IMR-90 (cell line): ENCODE data around the gene SMARCA2. TPM values are rescaled to one million over a fixed set of nuclear protein-coding genes. Genes with fewer than 3 reads are reported as not detected.

Source experiments
- ATAC-seq: fragments of 200-7000 bp; cut with Tn5 transposase; 2 replicates; pipeline ENCODE4 v1.9.1; 2020; ENCODE audit warnings: low read depth, mild to moderate bottlenecking, moderate library complexity
- BruUV-seq: library from RNA; stranded (reverse); fragments of 400-500 nt; replicated peaks from 2 replicates; lab custom pipeline; 2021; lab: Mats Ljungman, UMichigan
- CTCF ChIA-PET: fragments of 300-600 bp; formaldehyde crosslinking; extraction: SDS; loops from one replicate; lab custom pipeline; 2021; ENCODE audit warnings: antibody characterized with exemption; lab: Yijun Ruan, JAX
- POLR2A ChIA-PET: fragments of 300-600 bp; sonication (Branson Sonifier 250); formaldehyde crosslinking; loops from one replicate; lab custom pipeline; 2022; ENCODE audit warnings: antibody characterized with exemption; ENCODE audit not compliant: unreplicated experiment; lab: Charles Lee
- DNase-seq: peaks from one replicate; pipeline ENCODE4 v3.0.0; 2013
- H2AFZ ChIP-seq: replicated peaks from 2 replicates; pipeline ENCODE3; 2013; ENCODE audit warnings: low read length, mild to moderate bottlenecking; ENCODE audit not compliant: poor library complexity
- H2AK5ac ChIP-seq: 2 replicates; pipeline ENCODE4 v1.6.1; 2013; ENCODE audit warnings: low read depth, low read length, inconsistent platforms
- H2AK9ac ChIP-seq: replicated peaks from 2 replicates; pipeline ENCODE3; 2013; ENCODE audit warnings: mild to moderate bottlenecking, low read depth, low read length, moderate library complexity; ENCODE audit not compliant: poor library complexity
- H2BK120ac ChIP-seq: 2 replicates; pipeline ENCODE4 v1.6.1; 2013; ENCODE audit warnings: low read depth, low read length, inconsistent platforms
- H2BK15ac ChIP-seq: 3 replicates; pipeline ENCODE4 v1.6.1; 2013; ENCODE audit warnings: low read depth, low read length, inconsistent platforms
- H2BK20ac ChIP-seq: 2 replicates; pipeline ENCODE4 v1.6.1; 2013; ENCODE audit warnings: low read depth, mild to moderate bottlenecking, inconsistent platforms, low read length, moderate library complexity
- H2BK5ac ChIP-seq: 2 replicates; pipeline ENCODE4 v1.6.1; 2013; ENCODE audit warnings: mild to moderate bottlenecking, low read depth, low read length, inconsistent platforms; ENCODE audit not compliant: poor library complexity, severe bottlenecking
- H3K14ac ChIP-seq: replicated peaks from 2 replicates; pipeline ENCODE4 v1.6.1; 2013; ENCODE audit warnings: low read depth, low read length, inconsistent platforms
- H3K18ac ChIP-seq: 2 replicates; pipeline ENCODE4 v1.6.1; 2013; ENCODE audit warnings: low read depth, low read length, control low read depth
- H3K23ac ChIP-seq: 2 replicates; pipeline ENCODE4 v1.6.1; 2013; ENCODE audit warnings: low read depth, low read length, inconsistent platforms
- H3K27ac ChIP-seq: 2 replicates; pipeline ENCODE4 v1.5.1; 2013; ENCODE audit warnings: mild to moderate bottlenecking, control low read depth, low read length; ENCODE audit not compliant: insufficient read depth
- H3K27me3 ChIP-seq: 2 replicates; pipeline ENCODE4 v1.6.1; 2013; ENCODE audit warnings: low read length; ENCODE audit not compliant: control insufficient read depth, insufficient read depth
- H3K36me3 ChIP-seq: 2 replicates; pipeline ENCODE4 v1.6.1; 2013; ENCODE audit warnings: low read length, mixed read lengths; ENCODE audit not compliant: control insufficient read depth, insufficient read depth
- H3K4ac ChIP-seq: 2 replicates; pipeline ENCODE4 v1.6.1; 2013; ENCODE audit warnings: low read depth, low read length, inconsistent platforms
- H3K4me1 ChIP-seq: 2 replicates; pipeline ENCODE4 v1.6.1; 2013; ENCODE audit warnings: low read length, mixed read lengths; ENCODE audit not compliant: control insufficient read depth, insufficient read depth
- H3K4me2 ChIP-seq: 2 replicates; pipeline ENCODE4 v1.6.1; 2013; ENCODE audit warnings: low read depth, mild to moderate bottlenecking, control low read depth, low read length, moderate library complexity
- H3K4me3 ChIP-seq: 2 replicates; pipeline ENCODE4 v1.5.1; 2013; ENCODE audit warnings: low read depth, mild to moderate bottlenecking, control low read depth, low read length, moderate library complexity; ENCODE audit not compliant: insufficient read depth
- H3K56ac ChIP-seq: 2 replicates; pipeline ENCODE4 v1.6.1; 2013; ENCODE audit warnings: low read length, inconsistent platforms; ENCODE audit not compliant: insufficient read depth; ENCODE audit errors: extremely low read depth
- H3K79me1 ChIP-seq, 2 experiments: 2 replicates each; pipeline ENCODE4 v1.6.1; 2013; ENCODE audit warnings: low read length in 2 of 2, inconsistent platforms in 1 of 2, low read depth in 1 of 2
- H3K9ac ChIP-seq: 2 replicates; pipeline ENCODE4 v1.6.1; 2013; ENCODE audit warnings: low read depth, low read length, control low read depth
- H3K9me1 ChIP-seq: 2 replicates; pipeline ENCODE4 v1.6.1; 2013; ENCODE audit warnings: low read length, inconsistent platforms; ENCODE audit not compliant: insufficient read depth
- H3K9me3 ChIP-seq: 2 replicates; pipeline ENCODE4 v1.6.1; 2013; ENCODE audit warnings: low read length; ENCODE audit not compliant: control insufficient read depth, insufficient read depth
- H4K20me1 ChIP-seq: 2 replicates; pipeline ENCODE4 v1.6.1; 2013; ENCODE audit warnings: low read length, inconsistent platforms; ENCODE audit not compliant: insufficient read depth
- H4K5ac ChIP-seq: 2 replicates; pipeline ENCODE4 v1.6.1; 2013; ENCODE audit warnings: mild to moderate bottlenecking, low read depth, low read length, control low read depth
- H4K8ac ChIP-seq, 2 experiments: 2 replicates each; pipeline ENCODE4 v1.6.1; 2013; ENCODE audit warnings: low read depth in 2 of 2, low read length in 2 of 2, control low read depth in 1 of 2, inconsistent platforms in 1 of 2
- H4K91ac ChIP-seq: 2 replicates; pipeline ENCODE4 v1.6.1; 2013; ENCODE audit warnings: low read depth, low read length, inconsistent platforms; ENCODE audit not compliant: insufficient read depth
- BHLHE40 ChIP-seq: fragments of 150-350 bp; IDR thresholded peaks from 2 replicates; pipeline ENCODE4 v1.6.1; 2016; ENCODE audit warnings: mild to moderate bottlenecking, low read depth, low read length
- CEBPB ChIP-seq: IDR thresholded peaks from 2 replicates; pipeline ENCODE4 v1.6.1; 2012; ENCODE audit warnings: low read depth, low read length, improper control_type of control experiment
- CHD1 ChIP-seq: IDR thresholded peaks from 2 replicates; pipeline ENCODE4 v1.6.1; 2012; ENCODE audit warnings: low read depth, low read length, improper control_type of control experiment
- FOS ChIP-seq: fragments of 150-350 bp; IDR thresholded peaks from 2 replicates; pipeline ENCODE4 v1.6.1; 2016; ENCODE audit warnings: low read depth, low read length
- MAFK ChIP-seq: IDR thresholded peaks from 2 replicates; pipeline ENCODE4 v1.6.1; 2012; ENCODE audit warnings: low read depth, low read length, improper control_type of control experiment
- MAZ ChIP-seq: IDR thresholded peaks from 2 replicates; pipeline ENCODE4 v1.6.1; 2012; ENCODE audit warnings: low read depth, mild to moderate bottlenecking, low read length, improper control_type of control experiment, moderate library complexity, borderline replicate concordance
- MXI1 ChIP-seq: IDR thresholded peaks from 2 replicates; pipeline ENCODE4 v1.6.1; 2012; ENCODE audit warnings: low read depth, mild to moderate bottlenecking, low read length, moderate library complexity, borderline replicate concordance
- POLR2A ChIP-seq: IDR thresholded peaks from 2 replicates; pipeline ENCODE4 v1.6.1; 2012; ENCODE audit warnings: mild to moderate bottlenecking, low read depth, low read length
- RAD21 ChIP-seq: IDR thresholded peaks from 2 replicates; pipeline ENCODE4 v1.6.1; 2012; ENCODE audit warnings: low read length, improper control_type of control experiment
- RCOR1 ChIP-seq: IDR thresholded peaks from 2 replicates; pipeline ENCODE4 v1.6.1; 2012; ENCODE audit warnings: mild to moderate bottlenecking, low read length, improper control_type of control experiment; ENCODE audit not compliant: insufficient replicate concordance
- RFX5 ChIP-seq: IDR thresholded peaks from 2 replicates; pipeline ENCODE4 v1.8.0; 2012; ENCODE audit warnings: low read depth, mild to moderate bottlenecking, low read length, moderate library complexity
- SMC3 ChIP-seq: fragments of 150-350 bp; IDR thresholded peaks from 2 replicates; pipeline ENCODE4 v1.6.1; 2016; ENCODE audit warnings: low read depth, mild to moderate bottlenecking, antibody characterized with exemption, low read length, moderate library complexity
- WGBS, 2 experiments: methylation state at CpG; one replicate each; pipeline versions ENCODE4 v1.1.5 to v1.1.7; 2013; ENCODE audit warnings: missing lambda C conversion rate in 2 of 2; ENCODE audit not compliant: insufficient read length in 1 of 2; ENCODE audit errors: extremely low coverage in 2 of 2; 5-methylcytosine and 5-hydroxymethylcytosine counted together
- dilution Hi-C: fragments of 300-500 bp; cut with HindIII; formaldehyde crosslinking; loops from one replicate; pipeline ENCODE4 v1.14.3; 2018; ENCODE audit warnings: low sequenced_read_pairs; ENCODE audit not compliant: unreplicated experiment
- in situ Hi-C: fragments of 300-500 bp; cut with MboI; formaldehyde crosslinking; loops from 3 replicates; pipeline ENCODE4 v1.14.3; 2019; ENCODE audit warnings: low sequenced_read_pairs, inconsistent platforms, mixed read lengths
- intact Hi-C: fragments of 100-400 bp; cut with micrococcal nuclease; formaldehyde crosslinking; loops from 2 replicates; pipeline ENCODE4 v1.10.0; 2022
- polyA plus RNA-seq, 3 experiments: library from polyadenylated mRNA; depleted of rRNA; stranded (reverse); fragments of >200 nt; gene quantifications; 2 replicates each; pipeline ENCODE4 v1.2.3, GENCODE V29; 2012; ENCODE audit warnings: low replicate concordance in 1 of 3
- total RNA-seq: library from RNA; depleted of rRNA; stranded (reverse); fragments of >200 nt; gene quantifications from 2 replicates; pipeline ENCODE4 v1.2.3, GENCODE V29; 2012
- TF ChIP-seq, protein P1 (sequence below): fragments of 150-350 bp; IDR thresholded peaks from 2 replicates; pipeline ENCODE4 v1.6.1; 2017; ENCODE audit warnings: mild to moderate bottlenecking, antibody characterized with exemption, low read length, low read depth
- TF ChIP-seq, protein P2 (sequence below): conservative IDR thresholded peaks from 2 replicates; pipeline ENCODE4 v1.5.1; 2012; ENCODE audit warnings: mild to moderate bottlenecking, low read depth, low read length, improper control_type of control experiment
- TF ChIP-seq, protein P3 (sequence below): fragments of 150-350 bp; IDR thresholded peaks from 2 replicates; pipeline ENCODE4 v1.6.1; 2016; ENCODE audit warnings: low read depth, mild to moderate bottlenecking, low read length, moderate library complexity, borderline replicate concordance

Gene SMARCA2
- total and polyA plus RNA-seq, 2 of the 4 experiments (the other 2 are of a cell fraction): 25.3 to 26.7 TPM

DNA sequence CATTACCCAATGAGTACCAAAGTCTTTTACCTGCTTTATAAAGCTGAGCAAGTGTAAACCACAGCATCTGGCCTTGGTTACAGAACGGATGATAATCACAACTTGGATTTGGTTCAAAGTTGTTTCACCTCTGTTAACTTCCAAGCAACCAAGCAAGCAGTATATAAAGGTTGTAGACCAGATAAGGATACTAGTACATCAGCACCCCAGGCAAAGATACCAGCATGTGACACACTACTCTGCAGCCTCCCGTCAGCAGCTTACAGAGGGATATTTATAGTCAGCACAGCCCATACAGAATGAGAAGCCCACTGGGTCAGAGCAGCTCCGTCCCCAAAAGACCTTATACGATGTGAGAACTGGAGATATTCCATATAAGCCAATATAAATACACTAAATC lies 193.3 kb downstream of the SMARCA2 start:
- no peaks in the 10 kb centered on the region for H3K9me3 ChIP-seq
- H3K79me1 ChIP-seq: no peaks in the 10 kb centered on the region
- no peaks in the 10 kb centered on the region for H3K4me1 ChIP-seq
- no peaks in the 10 kb centered on the region for H3K9me1 ChIP-seq
- POLR2A ChIA-PET: no interaction called here
- H4K8ac ChIP-seq: no peak overlapping the region
- no peak overlapping the region for H2BK20ac ChIP-seq
- intact Hi-C loops (no loop called here), dilution Hi-C loops (no loop called here), in situ Hi-C loops (no loop called here)
- no peak overlapping the region for H2BK5ac ChIP-seq
- H3K14ac ChIP-seq: no peak overlapping the region
- no TSS peak for BruUV-seq
- H2BK120ac ChIP-seq: no peak overlapping the region
- H3K27me3 ChIP-seq: no peaks in the 10 kb centered on the region
- no peak overlapping the region for H4K5ac ChIP-seq
- TF ChIP-seq BHLHE40: no peak
- TF ChIP-seq, protein P1, sequence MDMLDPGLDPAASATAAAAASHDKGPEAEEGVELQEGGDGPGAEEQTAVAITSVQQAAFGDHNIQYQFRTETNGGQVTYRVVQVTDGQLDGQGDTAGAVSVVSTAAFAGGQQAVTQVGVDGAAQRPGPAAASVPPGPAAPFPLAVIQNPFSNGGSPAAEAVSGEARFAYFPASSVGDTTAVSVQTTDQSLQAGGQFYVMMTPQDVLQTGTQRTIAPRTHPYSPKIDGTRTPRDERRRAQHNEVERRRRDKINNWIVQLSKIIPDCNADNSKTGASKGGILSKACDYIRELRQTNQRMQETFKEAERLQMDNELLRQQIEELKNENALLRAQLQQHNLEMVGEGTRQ: no peak
- TF ChIP-seq CHD1: no peak
- TF ChIP-seq, protein P2, sequence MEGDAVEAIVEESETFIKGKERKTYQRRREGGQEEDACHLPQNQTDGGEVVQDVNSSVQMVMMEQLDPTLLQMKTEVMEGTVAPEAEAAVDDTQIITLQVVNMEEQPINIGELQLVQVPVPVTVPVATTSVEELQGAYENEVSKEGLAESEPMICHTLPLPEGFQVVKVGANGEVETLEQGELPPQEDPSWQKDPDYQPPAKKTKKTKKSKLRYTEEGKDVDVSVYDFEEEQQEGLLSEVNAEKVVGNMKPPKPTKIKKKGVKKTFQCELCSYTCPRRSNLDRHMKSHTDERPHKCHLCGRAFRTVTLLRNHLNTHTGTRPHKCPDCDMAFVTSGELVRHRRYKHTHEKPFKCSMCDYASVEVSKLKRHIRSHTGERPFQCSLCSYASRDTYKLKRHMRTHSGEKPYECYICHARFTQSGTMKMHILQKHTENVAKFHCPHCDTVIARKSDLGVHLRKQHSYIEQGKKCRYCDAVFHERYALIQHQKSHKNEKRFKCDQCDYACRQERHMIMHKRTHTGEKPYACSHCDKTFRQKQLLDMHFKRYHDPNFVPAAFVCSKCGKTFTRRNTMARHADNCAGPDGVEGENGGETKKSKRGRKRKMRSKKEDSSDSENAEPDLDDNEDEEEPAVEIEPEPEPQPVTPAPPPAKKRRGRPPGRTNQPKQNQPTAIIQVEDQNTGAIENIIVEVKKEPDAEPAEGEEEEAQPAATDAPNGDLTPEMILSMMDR: no peak
- TF ChIP-seq RFX5: no peak
- TF ChIP-seq MXI1: no peak
- TF ChIP-seq FOS: no peak
- no peak for TF ChIP-seq POLR2A
- TF ChIP-seq RCOR1: no peak
- TF ChIP-seq, protein P3, sequence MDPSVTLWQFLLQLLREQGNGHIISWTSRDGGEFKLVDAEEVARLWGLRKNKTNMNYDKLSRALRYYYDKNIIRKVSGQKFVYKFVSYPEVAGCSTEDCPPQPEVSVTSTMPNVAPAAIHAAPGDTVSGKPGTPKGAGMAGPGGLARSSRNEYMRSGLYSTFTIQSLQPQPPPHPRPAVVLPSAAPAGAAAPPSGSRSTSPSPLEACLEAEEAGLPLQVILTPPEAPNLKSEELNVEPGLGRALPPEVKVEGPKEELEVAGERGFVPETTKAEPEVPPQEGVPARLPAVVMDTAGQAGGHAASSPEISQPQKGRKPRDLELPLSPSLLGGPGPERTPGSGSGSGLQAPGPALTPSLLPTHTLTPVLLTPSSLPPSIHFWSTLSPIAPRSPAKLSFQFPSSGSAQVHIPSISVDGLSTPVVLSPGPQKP: no peak
- TF ChIP-seq CEBPB: no peak
- no peak for TF ChIP-seq MAFK
- no peak for TF ChIP-seq SMC3
- no peak for TF ChIP-seq RAD21
- no peak for TF ChIP-seq MAZ
- no CpG with 5 or more reads among the region's 4 CpGs for WGBS, 2 experiments
- no peak overlapping the region for H3K4me2 ChIP-seq
- no peak overlapping the region for H3K27ac ChIP-seq
- no peak overlapping the region for H4K91ac ChIP-seq
- no peak overlapping the region for H2AK5ac ChIP-seq
- CTCF ChIA-PET: interaction anchor here (0.6 kb wide), 1 partner anchor 50 kb away, joined by 3 read pairs; no protein-coding TSS in a partner anchor
- H2BK15ac ChIP-seq: no peak overlapping the region
- ATAC-seq (no peak), DNase-seq (no peak)
- no peak overlapping the region for H2AK9ac ChIP-seq
- H3K23ac ChIP-seq: no peak overlapping the region
- no peak overlapping the region for H3K4me3 ChIP-seq
- H3K4ac ChIP-seq: no peak overlapping the region
- H2AFZ ChIP-seq: no peak overlapping the region
- no peak overlapping the region for H3K9ac ChIP-seq
- H4K20me1 ChIP-seq: no peaks in the 10 kb centered on the region
- H3K18ac ChIP-seq: no peak overlapping the region
- no peak overlapping the region for H3K56ac ChIP-seq
- H3K36me3 ChIP-seq: no peaks in the 10 kb centered on the region
